Liver (tissue), 3 donors: ENCODE results near the gene CDC5L.

Source experiments
- FOXA1 ChIP-seq: IDR thresholded peaks from 2 replicates; pipeline ENCODE4 v1.6.1; 2016; ENCODE audit warnings: antibody characterized with exemption
- JUND ChIP-seq, 2 donors: IDR thresholded peaks; 2 replicates each; pipeline ENCODE4 v1.6.1; 2016; ENCODE audit warnings: antibody characterized with exemption in 2 of 2
- MAX ChIP-seq: IDR thresholded peaks from 2 replicates; pipeline ENCODE4 v1.6.1; 2016; ENCODE audit warnings: antibody characterized with exemption
- RAD21 ChIP-seq, 2 donors: IDR thresholded peaks; 2 replicates each; pipeline ENCODE4 v1.6.1; 2016; ENCODE audit warnings: antibody characterized with exemption in 2 of 2, mild to moderate bottlenecking in 2 of 2
- RXRA ChIP-seq, 2 donors: IDR thresholded peaks; 2 replicates each; pipeline ENCODE4 v1.6.1; 2017 to 2018; ENCODE audit warnings: antibody characterized with exemption in 2 of 2, mild to moderate bottlenecking in 1 of 2
- TAF1 ChIP-seq: conservative IDR thresholded peaks from 2 replicates; pipeline ENCODE4 v1.6.1; 2016; ENCODE audit warnings: antibody characterized with exemption, mild to moderate bottlenecking
- YY1 ChIP-seq: IDR thresholded peaks from 2 replicates; pipeline ENCODE4 v1.6.1; 2016; ENCODE audit warnings: antibody characterized with exemption, mild to moderate bottlenecking
- ZBTB33 ChIP-seq: IDR thresholded peaks from 2 replicates; pipeline ENCODE4 v1.6.1; 2016; ENCODE audit warnings: antibody characterized with exemption
- TF ChIP-seq, protein P1 (sequence below): fragments of 150-350 bp; IDR thresholded peaks from 2 replicates; pipeline ENCODE4 v1.5.1; 2017; ENCODE audit warnings: improper control_type of control experiment, low read depth, low read length; ENCODE audit not compliant: missing input control
- TF ChIP-seq, protein P2 (sequence below): IDR thresholded peaks from 2 replicates; pipeline ENCODE4 v1.6.1; 2016; ENCODE audit warnings: antibody characterized with exemption, mild to moderate bottlenecking
- donor health status: healthy.
- donor health status: healthy.

GRCh38 chr6:44439270-44440045 lies 52.0 kb downstream of the CDC5L start:
- TF ChIP-seq, protein P1, sequence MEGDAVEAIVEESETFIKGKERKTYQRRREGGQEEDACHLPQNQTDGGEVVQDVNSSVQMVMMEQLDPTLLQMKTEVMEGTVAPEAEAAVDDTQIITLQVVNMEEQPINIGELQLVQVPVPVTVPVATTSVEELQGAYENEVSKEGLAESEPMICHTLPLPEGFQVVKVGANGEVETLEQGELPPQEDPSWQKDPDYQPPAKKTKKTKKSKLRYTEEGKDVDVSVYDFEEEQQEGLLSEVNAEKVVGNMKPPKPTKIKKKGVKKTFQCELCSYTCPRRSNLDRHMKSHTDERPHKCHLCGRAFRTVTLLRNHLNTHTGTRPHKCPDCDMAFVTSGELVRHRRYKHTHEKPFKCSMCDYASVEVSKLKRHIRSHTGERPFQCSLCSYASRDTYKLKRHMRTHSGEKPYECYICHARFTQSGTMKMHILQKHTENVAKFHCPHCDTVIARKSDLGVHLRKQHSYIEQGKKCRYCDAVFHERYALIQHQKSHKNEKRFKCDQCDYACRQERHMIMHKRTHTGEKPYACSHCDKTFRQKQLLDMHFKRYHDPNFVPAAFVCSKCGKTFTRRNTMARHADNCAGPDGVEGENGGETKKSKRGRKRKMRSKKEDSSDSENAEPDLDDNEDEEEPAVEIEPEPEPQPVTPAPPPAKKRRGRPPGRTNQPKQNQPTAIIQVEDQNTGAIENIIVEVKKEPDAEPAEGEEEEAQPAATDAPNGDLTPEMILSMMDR, result no peak
- TF ChIP-seq, protein P2, sequence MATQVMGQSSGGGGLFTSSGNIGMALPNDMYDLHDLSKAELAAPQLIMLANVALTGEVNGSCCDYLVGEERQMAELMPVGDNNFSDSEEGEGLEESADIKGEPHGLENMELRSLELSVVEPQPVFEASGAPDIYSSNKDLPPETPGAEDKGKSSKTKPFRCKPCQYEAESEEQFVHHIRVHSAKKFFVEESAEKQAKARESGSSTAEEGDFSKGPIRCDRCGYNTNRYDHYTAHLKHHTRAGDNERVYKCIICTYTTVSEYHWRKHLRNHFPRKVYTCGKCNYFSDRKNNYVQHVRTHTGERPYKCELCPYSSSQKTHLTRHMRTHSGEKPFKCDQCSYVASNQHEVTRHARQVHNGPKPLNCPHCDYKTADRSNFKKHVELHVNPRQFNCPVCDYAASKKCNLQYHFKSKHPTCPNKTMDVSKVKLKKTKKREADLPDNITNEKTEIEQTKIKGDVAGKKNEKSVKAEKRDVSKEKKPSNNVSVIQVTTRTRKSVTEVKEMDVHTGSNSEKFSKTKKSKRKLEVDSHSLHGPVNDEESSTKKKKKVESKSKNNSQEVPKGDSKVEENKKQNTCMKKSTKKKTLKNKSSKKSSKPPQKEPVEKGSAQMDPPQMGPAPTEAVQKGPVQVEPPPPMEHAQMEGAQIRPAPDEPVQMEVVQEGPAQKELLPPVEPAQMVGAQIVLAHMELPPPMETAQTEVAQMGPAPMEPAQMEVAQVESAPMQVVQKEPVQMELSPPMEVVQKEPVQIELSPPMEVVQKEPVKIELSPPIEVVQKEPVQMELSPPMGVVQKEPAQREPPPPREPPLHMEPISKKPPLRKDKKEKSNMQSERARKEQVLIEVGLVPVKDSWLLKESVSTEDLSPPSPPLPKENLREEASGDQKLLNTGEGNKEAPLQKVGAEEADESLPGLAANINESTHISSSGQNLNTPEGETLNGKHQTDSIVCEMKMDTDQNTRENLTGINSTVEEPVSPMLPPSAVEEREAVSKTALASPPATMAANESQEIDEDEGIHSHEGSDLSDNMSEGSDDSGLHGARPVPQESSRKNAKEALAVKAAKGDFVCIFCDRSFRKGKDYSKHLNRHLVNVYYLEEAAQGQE, result no peak
- TF ChIP-seq MAX (no peak), JUND (IDR thresholded peaks at IDR 0.05) (no peak), YY1 (no peak), ZBTB33 (no peak), FOXA1 (no peak), RAD21 (IDR thresholded peaks at IDR 0.05) (no peak), RXRA (IDR thresholded peaks at IDR 0.05) (no peak), TAF1 (no peak)
